ENCODE data around the gene RPLP2. TPM values are rescaled to one million over a fixed set of nuclear protein-coding genes. Genes with fewer than 3 reads are reported as not detected.
A peak's percentile ranks its signal among the peaks of the same experiment; 100 is the strongest.

RPLP2 gene
- total and polyA plus RNA-seq, 4 donors: 1,256 to 1,452 (median 1,343) TPM

DNA sequence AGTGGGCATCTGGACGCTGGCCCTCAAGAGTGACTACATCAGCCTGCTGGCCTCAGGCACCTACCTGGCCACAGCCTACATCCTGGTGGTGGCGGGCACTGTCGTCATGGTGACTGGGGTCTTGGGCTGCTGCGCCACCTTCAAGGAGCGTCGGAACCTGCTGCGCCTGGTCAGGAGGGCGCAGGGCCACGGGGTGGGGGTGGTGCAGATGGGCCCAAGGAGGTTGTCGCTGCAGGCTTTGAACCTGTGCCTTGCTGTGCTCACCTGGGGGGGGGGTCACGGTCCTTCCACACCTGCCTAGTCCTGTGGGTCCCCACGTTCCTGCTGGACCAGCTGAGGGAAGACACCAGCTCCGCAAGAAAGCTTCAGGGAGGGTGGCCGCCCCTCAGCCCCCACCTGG is 26.5 kb downstream of the RPLP2 start:
- DNase-seq (no peak), ATAC-seq (ENCODE audit: low FRiP score) (no peak)
- no peaks in the 10 kb centered on the region for H3K4me1 ChIP-seq (ENCODE audit: control insufficient read depth in 1 of 2, insufficient read depth in 2 of 2, low read length in 2 of 2)
- peaks cover 0 to 11% of the 10 kb centered on the region in 2 donors for H3K36me3 ChIP-seq (ENCODE audit: control insufficient read depth in 1 of 2, insufficient read depth in 2 of 2, low read length in 1 of 2)
- no peaks in the 10 kb centered on the region for H3K27me3 ChIP-seq (ENCODE audit: control insufficient read depth in 1 of 2, insufficient read depth in 2 of 2, low read length in 1 of 2)
- 83 to 85% methylated on average over 14 of the region's 14 CpGs for WGBS, 2 donors
- no peak overlapping the region for H3K4me3 ChIP-seq (ENCODE audit: low read length in 2 of 2)
- no peaks in the 10 kb centered on the region for H3K9me3 ChIP-seq (ENCODE audit: control insufficient read depth, low read length)
- intact Hi-C loops (cut with DNase I): no loop called here
- no peak overlapping the region for H3K27ac ChIP-seq (ENCODE audit: low read depth in 1 of 2, low read length in 2 of 2)

DNA sequence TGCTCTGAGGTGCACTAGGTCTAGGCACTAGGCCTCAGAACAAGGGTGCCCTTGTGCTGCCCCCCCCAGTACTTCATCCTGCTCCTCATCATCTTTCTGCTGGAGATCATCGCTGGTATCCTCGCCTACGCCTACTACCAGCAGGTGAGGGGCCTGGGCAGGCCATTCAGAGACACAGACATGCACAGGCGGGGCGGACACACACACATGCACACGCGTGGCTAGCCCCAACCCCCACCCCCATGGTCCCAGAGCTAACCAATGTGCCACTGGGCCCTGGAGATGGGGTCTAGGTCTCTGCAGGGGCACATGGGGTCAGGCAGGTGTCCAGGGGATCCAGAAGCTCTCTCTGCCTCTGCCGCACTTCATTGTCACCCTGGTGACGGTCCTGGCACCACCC is 26.9 kb downstream of the RPLP2 start:
- intact Hi-C loops (cut with DNase I): no loop called here
- ATAC-seq (ENCODE audit: low FRiP score): no peak
- WGBS, 2 donors: 77 to 82% methylated on average over 9 of the region's 9 CpGs
- Histone ChIP-seq H3K4me1 (ENCODE audit: control insufficient read depth in 1 of 2, insufficient read depth in 2 of 2, low read length in 2 of 2) (no peaks in the 10 kb centered on the region), H3K27me3 (ENCODE audit: control insufficient read depth in 1 of 2, insufficient read depth in 2 of 2, low read length in 1 of 2) (no peaks in the 10 kb centered on the region), H3K4me3 (ENCODE audit: low read length in 2 of 2) (no peak overlapping the region), H3K27ac (ENCODE audit: low read depth in 1 of 2, low read length in 2 of 2) (no peak overlapping the region), H3K36me3 (ENCODE audit: control insufficient read depth in 1 of 2, insufficient read depth in 2 of 2, low read length in 1 of 2) (peaks cover 0 to 11% of the 10 kb centered on the region in 2 donors), H3K9me3 (ENCODE audit: control insufficient read depth, low read length) (no peaks in the 10 kb centered on the region)
- DNase-seq: no peak

DNA sequence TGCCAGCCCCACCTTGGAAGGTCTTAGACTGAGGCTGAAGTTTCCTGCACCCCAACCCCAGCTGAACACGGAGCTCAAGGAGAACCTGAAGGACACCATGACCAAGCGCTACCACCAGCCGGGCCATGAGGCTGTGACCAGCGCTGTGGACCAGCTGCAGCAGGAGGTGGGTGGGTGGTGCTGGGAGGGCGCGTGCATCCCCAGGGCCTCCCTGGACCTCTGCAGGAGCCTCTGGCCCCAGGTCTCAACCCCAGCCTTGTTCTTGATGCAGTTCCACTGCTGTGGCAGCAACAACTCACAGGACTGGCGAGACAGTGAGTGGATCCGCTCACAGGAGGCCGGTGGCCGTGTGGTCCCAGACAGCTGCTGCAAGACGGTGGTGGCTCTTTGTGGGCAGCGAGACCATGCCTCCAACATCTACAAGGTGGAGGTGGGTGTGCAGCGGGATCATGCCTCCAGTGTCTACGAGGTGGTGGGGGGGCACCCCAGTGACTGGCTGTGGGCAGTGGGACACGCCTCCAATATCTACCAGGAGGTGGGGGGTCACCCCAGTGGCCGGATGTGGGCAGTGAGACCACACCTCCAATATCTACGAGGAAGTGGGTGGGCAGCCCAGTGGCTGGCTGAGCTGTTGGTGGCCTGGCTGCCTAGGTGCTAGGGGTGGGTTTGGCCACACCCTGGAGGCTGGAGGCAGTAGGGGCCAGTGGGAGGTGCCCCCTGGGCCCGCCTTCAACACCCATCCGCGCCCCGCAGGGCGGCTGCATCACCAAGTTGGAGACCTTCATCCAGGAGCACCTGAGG is 27.6 kb downstream of the RPLP2 start:
- H3K27ac ChIP-seq (ENCODE audit: low read depth in 1 of 2, low read length in 2 of 2): no peak overlapping the region
- H3K27me3 ChIP-seq (ENCODE audit: control insufficient read depth in 1 of 2, insufficient read depth in 2 of 2, low read length in 1 of 2): peaks cover 0 to 2% of the 10 kb centered on the region in 2 donors
- DNase-seq (no peak), ATAC-seq (ENCODE audit: low FRiP score) (no peak)
- H3K36me3 ChIP-seq (ENCODE audit: control insufficient read depth in 1 of 2, insufficient read depth in 2 of 2, low read length in 1 of 2): peaks cover 0 to 11% of the 10 kb centered on the region in 2 donors
- 76 to 77% methylated on average over 22 of the region's 22 CpGs for WGBS, 2 donors
- no peaks in the 10 kb centered on the region for H3K9me3 ChIP-seq (ENCODE audit: control insufficient read depth, low read length)
- H3K4me3 ChIP-seq (ENCODE audit: low read length in 2 of 2): no peak overlapping the region
- no peaks in the 10 kb centered on the region for H3K4me1 ChIP-seq (ENCODE audit: control insufficient read depth in 1 of 2, insufficient read depth in 2 of 2, low read length in 2 of 2)
- intact Hi-C loops (cut with DNase I): no loop called here

DNA sequence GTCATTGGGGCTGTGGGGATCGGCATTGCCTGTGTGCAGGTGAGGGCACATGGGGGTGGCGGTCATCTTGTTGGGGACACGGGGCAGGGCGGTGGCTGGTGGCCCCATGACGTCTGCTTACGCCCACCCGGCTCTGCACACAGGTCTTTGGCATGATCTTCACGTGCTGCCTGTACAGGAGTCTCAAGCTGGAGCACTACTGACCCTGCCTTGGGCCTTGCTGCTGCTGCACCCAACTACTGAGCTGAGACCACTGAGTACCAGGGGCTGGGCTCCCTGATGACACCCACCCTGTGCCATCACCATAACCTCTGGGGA is 28.2 kb downstream of the RPLP2 start:
- Histone ChIP-seq H3K9me3 (ENCODE audit: control insufficient read depth, low read length) (no peaks in the 10 kb centered on the region), H3K4me3 (ENCODE audit: low read length in 2 of 2) (no peak overlapping the region), H3K27me3 (ENCODE audit: control insufficient read depth in 1 of 2, insufficient read depth in 2 of 2, low read length in 1 of 2) (peaks cover 0 to 2% of the 10 kb centered on the region in 2 donors), H3K4me1 (ENCODE audit: control insufficient read depth in 1 of 2, insufficient read depth in 2 of 2, low read length in 2 of 2) (no peaks in the 10 kb centered on the region), H3K36me3 (ENCODE audit: control insufficient read depth in 1 of 2, insufficient read depth in 2 of 2, low read length in 1 of 2) (peaks cover 0 to 11% of the 10 kb centered on the region in 2 donors), H3K27ac (ENCODE audit: low read depth in 1 of 2, low read length in 2 of 2) (no peak overlapping the region)
- ATAC-seq (ENCODE audit: low FRiP score) (no peak), DNase-seq (no peak)
- intact Hi-C loops (cut with DNase I): no loop called here
- WGBS, 2 donors: 56 to 67% methylated on average over 8 of the region's 8 CpGs

DNA sequence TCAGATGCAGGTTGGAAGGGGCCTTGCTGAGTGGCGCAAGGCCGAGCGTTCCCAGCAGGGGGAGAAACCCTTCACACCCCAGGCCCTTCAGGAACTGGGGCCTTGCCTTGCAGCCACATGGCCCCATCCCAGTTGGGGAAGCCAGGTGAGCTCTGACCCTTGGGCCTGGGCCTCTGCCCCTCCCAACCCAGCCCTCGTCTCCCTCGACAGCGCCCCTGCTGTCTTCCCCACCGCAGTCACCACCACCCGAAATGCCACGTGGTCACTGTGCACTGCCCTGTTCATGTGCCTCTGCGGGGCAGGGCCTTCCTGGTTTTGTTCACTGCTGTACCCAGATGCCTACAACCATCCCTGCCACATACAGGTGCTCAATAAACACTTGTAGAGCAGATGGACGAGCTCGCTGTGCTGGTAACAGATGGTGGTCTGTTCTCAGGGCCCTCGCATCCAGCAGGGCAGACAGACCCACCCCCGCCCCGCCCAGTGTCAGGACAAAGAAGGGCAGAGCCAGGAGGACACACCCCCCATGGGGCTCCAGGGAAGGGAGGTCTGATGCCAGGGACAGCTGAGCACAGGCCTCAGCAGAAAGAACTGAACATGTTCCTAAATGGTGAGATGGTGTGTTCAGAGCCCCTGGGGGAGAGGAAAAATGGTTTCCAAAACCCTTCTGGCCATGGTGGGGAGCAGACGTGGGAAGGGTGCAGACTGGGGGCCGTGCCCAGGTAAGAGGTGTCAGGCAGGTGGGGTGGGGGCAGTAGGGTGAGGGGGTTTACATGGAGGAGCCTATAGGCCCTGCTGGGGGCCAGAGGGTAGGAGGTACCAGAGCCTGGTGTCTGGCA is 28.9 kb downstream of the RPLP2 start:
- peaks cover 0 to 2% of the 10 kb centered on the region in 2 donors for H3K27me3 ChIP-seq (ENCODE audit: control insufficient read depth in 1 of 2, insufficient read depth in 2 of 2, low read length in 1 of 2)
- no peak overlapping the region for H3K4me3 ChIP-seq (ENCODE audit: low read length in 2 of 2)
- H3K4me1 ChIP-seq (ENCODE audit: control insufficient read depth in 1 of 2, insufficient read depth in 2 of 2, low read length in 2 of 2): no peaks in the 10 kb centered on the region
- H3K27ac ChIP-seq (ENCODE audit: low read depth in 1 of 2, low read length in 2 of 2): no peak overlapping the region
- DNase-seq (no peak), ATAC-seq (ENCODE audit: low FRiP score) (no peak)
- intact Hi-C loops (cut with DNase I): no loop called here
- WGBS, 2 donors: 36 to 37% methylated on average over 15 to 17 of the region's 17 CpGs
- peaks cover 0 to 11% of the 10 kb centered on the region in 2 donors for H3K36me3 ChIP-seq (ENCODE audit: control insufficient read depth in 1 of 2, insufficient read depth in 2 of 2, low read length in 1 of 2)
- no peaks in the 10 kb centered on the region for H3K9me3 ChIP-seq (ENCODE audit: control insufficient read depth, low read length)

DNA sequence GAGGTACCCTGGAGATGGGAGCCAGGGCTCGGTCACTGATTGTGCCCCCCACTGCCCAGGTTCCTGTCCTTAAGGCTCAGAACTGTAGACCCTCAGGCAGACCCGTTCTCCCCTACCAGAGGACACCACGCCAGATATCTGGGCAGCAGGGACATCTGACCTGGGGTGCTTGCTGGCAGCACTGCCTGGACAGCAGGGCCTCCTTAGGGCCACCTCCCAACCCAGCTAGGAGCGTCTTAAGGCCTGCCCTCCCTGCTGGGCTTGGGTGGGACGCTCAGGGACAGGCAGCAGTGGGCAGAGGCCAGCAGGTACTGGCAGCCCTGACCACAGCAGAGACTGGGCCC is 29.5 kb downstream of the RPLP2 start:
- Histone ChIP-seq H3K27me3 (ENCODE audit: control insufficient read depth in 1 of 2, insufficient read depth in 2 of 2, low read length in 1 of 2) (peaks cover 0 to 2% of the 10 kb centered on the region in 2 donors), H3K4me3 (ENCODE audit: low read length in 2 of 2) (no peak overlapping the region), H3K36me3 (ENCODE audit: control insufficient read depth in 1 of 2, insufficient read depth in 2 of 2, low read length in 1 of 2) (peaks cover 0 to 11% of the 10 kb centered on the region in 2 donors), H3K9me3 (ENCODE audit: control insufficient read depth, low read length) (no peaks in the 10 kb centered on the region), H3K27ac (ENCODE audit: low read depth in 1 of 2, low read length in 2 of 2) (no peak overlapping the region), H3K4me1 (ENCODE audit: control insufficient read depth in 1 of 2, insufficient read depth in 2 of 2, low read length in 2 of 2) (no peaks in the 10 kb centered on the region)
- WGBS, 2 donors: 73 to 76% methylated on average over 5 of the region's 5 CpGs
- ATAC-seq (ENCODE audit: low FRiP score) (no peak), DNase-seq (no peak)
- intact Hi-C loops (cut with DNase I): no loop called here

DNA sequence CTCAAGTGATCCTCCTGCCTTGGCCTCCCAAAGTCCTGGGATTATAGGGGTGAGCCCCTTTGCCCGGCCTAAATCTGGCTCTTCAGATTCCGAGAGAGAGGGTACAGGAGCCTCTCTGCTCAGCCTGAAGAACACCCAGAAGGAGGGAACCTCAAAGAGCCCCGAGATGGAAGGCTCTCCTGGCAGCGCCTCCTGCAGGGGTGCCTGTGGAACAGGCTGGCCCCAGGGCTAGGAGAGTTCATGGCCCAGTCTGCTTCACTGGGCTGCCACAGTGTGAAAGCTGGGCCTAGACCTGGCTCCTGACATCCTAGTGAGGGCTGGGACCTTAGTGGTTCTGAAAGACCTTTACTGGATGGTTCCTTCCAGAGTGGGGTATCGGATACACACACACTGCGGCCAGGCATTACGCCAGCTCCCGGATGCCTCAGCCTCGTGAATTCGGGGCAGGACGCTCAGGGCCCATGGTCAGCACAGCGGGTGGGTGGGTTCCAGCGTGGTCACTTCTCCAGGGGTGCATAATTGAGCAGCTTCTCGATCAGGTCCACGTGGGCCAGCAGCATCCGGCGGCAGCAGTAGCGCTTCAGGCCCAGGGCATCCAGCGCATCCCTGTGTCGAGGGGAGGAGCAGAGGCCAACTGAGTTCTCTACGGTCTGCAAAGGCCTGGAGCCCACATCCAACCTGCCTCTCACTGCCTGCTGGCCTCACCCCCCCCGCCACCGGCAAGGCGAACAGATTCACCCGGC is 30.3 kb downstream of the RPLP2 start:
- H3K36me3 ChIP-seq (ENCODE audit: control insufficient read depth in 1 of 2, insufficient read depth in 2 of 2, low read length in 1 of 2): peaks cover 0 to 11% of the 10 kb centered on the region in 2 donors
- H3K27ac ChIP-seq (ENCODE audit: low read depth in 1 of 2, low read length in 2 of 2): no peak overlapping the region
- WGBS, 2 donors: 62 to 67% methylated on average over 25 of the region's 25 CpGs
- H3K4me3 ChIP-seq (ENCODE audit: low read length in 2 of 2): no peak overlapping the region
- intact Hi-C loops (cut with DNase I): no loop called here
- no peaks in the 10 kb centered on the region for H3K9me3 ChIP-seq (ENCODE audit: control insufficient read depth, low read length)
- no peak for ATAC-seq (ENCODE audit: low FRiP score)
- DNase-seq: no peak
- H3K27me3 ChIP-seq (ENCODE audit: control insufficient read depth in 1 of 2, insufficient read depth in 2 of 2, low read length in 1 of 2): peaks cover 0 to 2% of the 10 kb centered on the region in 2 donors
- no peaks in the 10 kb centered on the region for H3K4me1 ChIP-seq (ENCODE audit: control insufficient read depth in 1 of 2, insufficient read depth in 2 of 2, low read length in 2 of 2)

DNA sequence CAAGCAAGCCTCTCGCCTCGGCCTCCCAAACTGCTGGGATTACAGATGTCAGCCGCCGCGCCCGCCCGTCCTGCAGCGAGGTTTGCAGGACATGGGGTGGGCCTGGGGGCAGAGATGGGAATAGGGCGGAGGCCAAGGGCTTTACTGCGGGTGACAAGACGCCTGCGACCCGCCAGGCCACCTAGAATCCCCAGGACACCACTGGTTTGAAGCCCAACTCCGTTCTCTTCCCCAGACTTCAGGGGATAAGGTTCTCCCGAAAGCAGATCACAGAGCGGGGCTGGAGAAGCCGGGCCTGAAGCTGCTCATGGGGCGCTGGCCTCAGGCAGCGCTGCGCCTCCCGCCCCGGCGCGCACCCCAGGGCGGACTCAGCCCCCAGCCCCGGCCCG is 32.2 kb downstream of the RPLP2 start:
- DNase-seq (no peak), ATAC-seq (ENCODE audit: low FRiP score) (no peak)
- Histone ChIP-seq H3K27ac (ENCODE audit: low read depth in 1 of 2, low read length in 2 of 2) (peak overlapping the region in 1 of 2 donors; percentile 11), H3K4me3 (ENCODE audit: low read length in 2 of 2) (peak overlapping the region; percentile 73 to 87), H3K4me1 (ENCODE audit: control insufficient read depth in 1 of 2, insufficient read depth in 2 of 2, low read length in 2 of 2) (no peaks in the 10 kb centered on the region), H3K27me3 (ENCODE audit: control insufficient read depth in 1 of 2, insufficient read depth in 2 of 2, low read length in 1 of 2) (peaks cover 0 to 2% of the 10 kb centered on the region in 2 donors), H3K9me3 (ENCODE audit: control insufficient read depth, low read length) (no peaks in the 10 kb centered on the region), H3K36me3 (ENCODE audit: control insufficient read depth in 1 of 2, insufficient read depth in 2 of 2, low read length in 1 of 2) (peaks cover 0 to 11% of the 10 kb centered on the region in 2 donors)
- WGBS, 2 donors: 0% methylated on average over 16 to 27 of the region's 27 CpGs
- intact Hi-C loops (cut with DNase I): no loop called here

Measured in aorta (tissue), 5 donors.